K562 (cell line): ENCODE results near the gene ORC2. TPM values are rescaled to one million over a fixed set of nuclear protein-coding genes. Genes with fewer than 3 reads are reported as not detected.

Experiments used
- ATAC-seq: fragments of 200-7000 bp; cut with Tn5 transposase; 3 replicates; pipeline ENCODE4 v1.9.1; 2020; ENCODE audit warnings: moderate library complexity
- BruUV-seq: library from RNA; stranded (reverse); fragments of 400-500 nt; replicated peaks from 2 replicates; lab custom pipeline; 2021; lab: Mats Ljungman, UMichigan
- CTCF ChIA-PET: fragments of 300-600 bp; formaldehyde crosslinking; extraction: SDS; loops from one replicate; lab custom pipeline; 2021; ENCODE audit warnings: low intra/inter-chr PET ratio; lab: Yijun Ruan, JAX
- POLR2A ChIA-PET: fragments of 300-600, 350-650 bp; sonication (Branson Sonifier 250); formaldehyde crosslinking; extraction: SDS; loops from one replicate; lab custom pipeline; 2021; ENCODE audit warnings: antibody characterized with exemption, inconsistent platforms; lab: Yijun Ruan, JAX
- DNase-seq, 4 experiments: peaks; one replicate each; pipeline versions ENCODE4 v3.0.0 to v3.0.0-alpha.2; 2011 to 2018; ENCODE audit warnings: low spot score in 3 of 4, mixed read lengths in 3 of 4; ENCODE audit errors: extremely low read depth in 1 of 4
- FAIRE-seq: peaks from 2 replicates; lab custom pipeline; 2011; peaks lifted over from hg19 to GRCh38; lab: Jason Lieb, UNC
- H2AFZ ChIP-seq: 2 replicates; pipeline ENCODE4 v1.6.0; 2011; ENCODE audit warnings: low read depth, low read length, control low read depth, inconsistent platforms
- H3K27ac ChIP-seq: fragments of 200-600 bp; 3 replicates; pipeline ENCODE4 v1.8.0; 2011; ENCODE audit warnings: low read depth, mild to moderate bottlenecking, control low read depth, inconsistent platforms, low read length, moderate library complexity, mixed read lengths; ENCODE audit errors: extremely low read depth
- H3K27me3 ChIP-seq, 2 experiments: fragments of 300-600 bp in 1 of 2; 2 replicates in 1 of 2; 3 replicates in 1 of 2; pipeline versions ENCODE4 v1.6.0 to v1.8.0; 2011; ENCODE audit warnings: inconsistent platforms in 2 of 2, low read length in 2 of 2, mild to moderate bottlenecking in 1 of 2, mixed read lengths in 1 of 2, moderate library complexity in 1 of 2; ENCODE audit not compliant: control insufficient read depth in 2 of 2, insufficient read depth in 2 of 2
- H3K36me3 ChIP-seq: fragments of 300-600 bp; 3 replicates; pipeline ENCODE4 v1.8.0; 2011; ENCODE audit warnings: mild to moderate bottlenecking, low read length, inconsistent platforms; ENCODE audit not compliant: control insufficient read depth, insufficient read depth
- H3K4me1 ChIP-seq, 2 experiments: fragments of 200-600 bp in 1 of 2; replicated peaks in 1 of 2; 2 replicates in 1 of 2; 3 replicates in 1 of 2; pipeline versions ENCODE4 v1.5.1 to v1.8.0; 2011; ENCODE audit warnings: inconsistent platforms in 2 of 2, low read length in 2 of 2, mild to moderate bottlenecking in 1 of 2, mixed read lengths in 1 of 2, moderate library complexity in 1 of 2; ENCODE audit not compliant: control insufficient read depth in 2 of 2, insufficient read depth in 2 of 2
- H3K4me2 ChIP-seq: 2 replicates; pipeline ENCODE4 v1.6.1; 2011; ENCODE audit warnings: low read length, control low read depth, inconsistent platforms, mixed read lengths; ENCODE audit not compliant: insufficient read depth
- H3K4me3 ChIP-seq: fragments of 200-600 bp; sonication (generic), shearing (Covaris generic); 2 replicates; pipeline ENCODE4 v1.5.1; 2016; ENCODE audit warnings: control low read depth, inconsistent platforms
- H3K79me2 ChIP-seq: fragments of 200-600 bp; 3 replicates; pipeline ENCODE4 v1.8.0; 2011; ENCODE audit warnings: low read length, inconsistent platforms; ENCODE audit not compliant: control insufficient read depth, insufficient read depth
- H3K9ac ChIP-seq, 2 experiments: 2 replicates each; pipeline versions ENCODE4 v1.6.0 to v1.6.1; 2011; ENCODE audit warnings: low read depth in 2 of 2, low read length in 2 of 2, control low read depth in 1 of 2, inconsistent platforms in 1 of 2, mild to moderate bottlenecking in 1 of 2, mixed read lengths in 1 of 2; ENCODE audit not compliant: insufficient read depth in 1 of 2
- H3K9me1 ChIP-seq: one replicate; pipeline ENCODE4 v1.6.0; 2011; ENCODE audit warnings: inconsistent platforms, mild to moderate bottlenecking, low read length, moderate library complexity; ENCODE audit not compliant: control insufficient read depth, insufficient read depth
- H3K9me3 ChIP-seq: replicated peaks from 2 replicates; pipeline ENCODE4 v1.5.1; 2011; ENCODE audit warnings: low read depth, low read length, inconsistent platforms; ENCODE audit not compliant: control insufficient read depth, insufficient read depth
- H4K20me1 ChIP-seq: replicated peaks from 2 replicates; pipeline ENCODE4 v1.6.1; 2011; ENCODE audit warnings: low read length, inconsistent platforms, mixed read lengths; ENCODE audit not compliant: control insufficient read depth, insufficient read depth
- CHD4 ChIP-seq: fragments of 200-600 bp; sonication (generic); IDR thresholded peaks from 3 replicates; pipeline ENCODE4 v1.6.1; 2012; ENCODE audit warnings: low read depth, mild to moderate bottlenecking, mixed read lengths, low read length, inconsistent platforms; ENCODE audit not compliant: insufficient read depth, insufficient replicate concordance, poor library complexity, severe bottlenecking
- HEY1 ChIP-seq: fragments of 250-450 bp; sonication (Bioruptor Pico); IDR thresholded peaks from 2 replicates; pipeline ENCODE4 v1.5.0; 2020; ENCODE audit warnings: mild to moderate bottlenecking, moderate library complexity, borderline replicate concordance
- HNRNPLL ChIP-seq: fragments of 200-400 bp; formaldehyde crosslinking; IDR thresholded peaks from 2 replicates; pipeline ENCODE4 v1.6.1; 2017; ENCODE audit warnings: low read length, low read depth, mild to moderate bottlenecking; ENCODE audit not compliant: poor library complexity, severe bottlenecking
- KLF13 ChIP-seq: fragments of 450-650 bp; IDR thresholded peaks from 2 replicates; pipeline ENCODE4 v1.6.1; 2016; ENCODE audit warnings: missing genetic modification characterization, low read depth, mild to moderate bottlenecking, missing compliant biosample characterization, moderate library complexity, borderline replicate concordance
- POU5F1 ChIP-seq: fragments of 150-350 bp; IDR thresholded peaks from 2 replicates; pipeline ENCODE4 v1.6.1; 2014; ENCODE audit warnings: borderline replicate concordance, low read length, low read depth, mild to moderate bottlenecking; ENCODE audit not compliant: partially characterized antibody
- PRPF4 ChIP-seq: fragments of 200-400 bp; formaldehyde crosslinking; IDR thresholded peaks from one replicate; pipeline ENCODE4 v1.6.1; 2017; ENCODE audit warnings: low read length, low read depth, mild to moderate bottlenecking; ENCODE audit not compliant: insufficient read depth, poor library complexity, severe bottlenecking
- TAL1 ChIP-seq: fragments of 450-650 bp; IDR thresholded peaks from 2 replicates; pipeline ENCODE4 v1.6.1; 2016; ENCODE audit warnings: mild to moderate bottlenecking
- YBX1 ChIP-seq: fragments of 450-650 bp; IDR thresholded peaks from 2 replicates; pipeline ENCODE4 v1.7.1; 2016; ENCODE audit warnings: mild to moderate bottlenecking
- ZNF3 ChIP-seq: fragments of 250-450 bp; sonication (Bioruptor Pico); IDR thresholded peaks from 2 replicates; pipeline ENCODE4 v1.5.0; 2021; ENCODE audit warnings: mild to moderate bottlenecking, moderate library complexity
- ZNF707 ChIP-seq: fragments of 250-450 bp; sonication (Bioruptor Pico); conservative IDR thresholded peaks from 2 replicates; pipeline ENCODE4 v1.8.0; 2022; ENCODE audit warnings: inconsistent platforms, mild to moderate bottlenecking, moderate library complexity
- in situ Hi-C: fragments of 300-500 bp; cut with MboI; formaldehyde crosslinking; loops from 4 replicates; pipeline ENCODE4 v1.15.0; 2018; ENCODE audit warnings: inconsistent platforms, mixed read lengths
- intact Hi-C: fragments of 100-400 bp; cut with micrococcal nuclease; formaldehyde crosslinking; loops from 2 replicates; pipeline ENCODE4 v1.14.2; 2022
- polyA plus RNA-seq, 8 experiments: library from polyadenylated mRNA; depleted of rRNA in 4 of 8; stranded (reverse) in 5 of 8; unstranded in 3 of 8; fragments of >200 nt; fragmentation: Nextera tagmentation in 2 of 8; fragmentation: Illumina TruSeq in 1 of 8; extraction: Ambion mirVana in 2 of 8; extraction: Trizol in 1 of 8; gene quantifications; 2 replicates each; pipeline versions ENCODE4 v1.2.1 to v1.2.3, GENCODE V29; 2011 to 2014; ENCODE audit warnings: inconsistent platforms in 1 of 8, missing spikeins in 1 of 8
- total RNA-seq, 7 experiments: library from RNA; depleted of rRNA in 6 of 7; stranded (reverse); fragments of >200 nt in 6 of 7; fragmentation: Illumina TruSeq in 2 of 7; extraction: Trizol in 2 of 7; gene quantifications; 2 replicates each; pipeline versions ENCODE4 v1.2.1 to v1.2.3, GENCODE V29; 2011 to 2021; ENCODE audit warnings: low replicate concordance in 1 of 7
- TF ChIP-seq, protein P1 (sequence below): fragments of 250-450 bp; sonication (Bioruptor Pico); IDR thresholded peaks from 2 replicates; pipeline ENCODE4 v1.8.0; 2022; ENCODE audit warnings: inconsistent platforms, mild to moderate bottlenecking, moderate library complexity, borderline replicate concordance
- TF ChIP-seq, protein P2 (sequence below): sonication (generic); formaldehyde crosslinking; IDR thresholded peaks from 2 replicates; pipeline ENCODE4 v1.8.1; 2023; ENCODE audit warnings: mild to moderate bottlenecking, missing genetic modification reagents
- TF ChIP-seq, protein P3 (sequence below): fragments of 250-450 bp; sonication (Bioruptor Pico); IDR thresholded peaks from 2 replicates; pipeline ENCODE4 v1.5.1; 2021; ENCODE audit warnings: mild to moderate bottlenecking

The ORC2 gene
- total and polyA plus RNA-seq, 9 of the 15 experiments (the other 6 are each of a cell fraction or from before 2014, with no cell fraction given): 5.6 to 41.1 (median 19.0) TPM

DNA sequence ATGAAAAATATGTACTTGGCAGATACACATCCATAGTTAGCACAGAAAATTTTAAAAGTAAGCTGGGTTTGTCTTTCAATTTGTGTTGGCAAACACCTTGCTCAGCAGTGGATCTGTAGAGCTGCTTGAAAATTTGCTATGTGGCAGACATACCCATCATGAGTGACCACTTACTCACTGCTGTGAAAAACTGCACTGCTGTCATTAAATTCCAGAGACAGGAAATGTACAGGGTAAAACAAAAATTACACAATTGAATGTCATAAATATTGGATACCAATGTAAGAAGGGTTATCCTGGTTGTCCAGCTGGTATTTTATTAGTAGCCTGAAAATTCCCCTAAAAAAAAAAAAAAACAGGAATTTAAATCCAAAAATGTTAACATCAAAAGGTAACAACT is 49.8 kb downstream of the ORC2 start:
- no peaks in the 10 kb centered on the region for H3K27me3 ChIP-seq
- no peak overlapping the region for H3K4me2 ChIP-seq
- H3K9me1 ChIP-seq: no peaks in the 10 kb centered on the region
- no peak overlapping the region for H3K4me3 ChIP-seq
- H3K27ac ChIP-seq: no peak overlapping the region
- H3K9ac ChIP-seq: no peak overlapping the region
- ChIA-PET CTCF (no interaction called here), POLR2A (interaction anchor here (0.8 kb wide), 1 partner anchor 1685 kb away, joined by 4 read pairs; no protein-coding TSS in a partner anchor)
- DNase-seq (no peak), ATAC-seq (no peak), FAIRE-seq (no peak)
- intact Hi-C loops: no loop called here
- H2AFZ ChIP-seq: no peak overlapping the region
- no peaks in the 10 kb centered on the region for H3K9me3 ChIP-seq
- peaks cover 71% of the 10 kb centered on the region; the same call in 2 of the 3 replicates for H3K36me3 ChIP-seq
- no peaks in the 10 kb centered on the region for H3K79me2 ChIP-seq
- in situ Hi-C loops: loop anchor here (25.0 kb wide), 1 partner anchor 449 kb away; the partner anchor contains the start of gene FLACC1
- no peaks in the 10 kb centered on the region for H4K20me1 ChIP-seq
- BruUV-seq: no TSS peak
- no peaks in the 10 kb centered on the region for H3K4me1 ChIP-seq
- TF ChIP-seq ZNF707 (CRISPR knock-in tag) (no peak), KLF13 (tag) (no peak), ZNF3 (CRISPR knock-in tag) (no peak), YBX1 (no peak), TAL1 (no peak), CHD4 (no peak), POU5F1 (no peak), HNRNPLL (no peak), HEY1 (no peak), PRPF4 (no peak)
- TF ChIP-seq, protein P1, sequence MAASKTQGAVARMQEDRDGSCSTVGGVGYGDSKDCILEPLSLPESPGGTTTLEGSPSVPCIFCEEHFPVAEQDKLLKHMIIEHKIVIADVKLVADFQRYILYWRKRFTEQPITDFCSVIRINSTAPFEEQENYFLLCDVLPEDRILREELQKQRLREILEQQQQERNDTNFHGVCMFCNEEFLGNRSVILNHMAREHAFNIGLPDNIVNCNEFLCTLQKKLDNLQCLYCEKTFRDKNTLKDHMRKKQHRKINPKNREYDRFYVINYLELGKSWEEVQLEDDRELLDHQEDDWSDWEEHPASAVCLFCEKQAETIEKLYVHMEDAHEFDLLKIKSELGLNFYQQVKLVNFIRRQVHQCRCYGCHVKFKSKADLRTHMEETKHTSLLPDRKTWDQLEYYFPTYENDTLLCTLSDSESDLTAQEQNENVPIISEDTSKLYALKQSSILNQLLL: no peak
- TF ChIP-seq, protein P2, sequence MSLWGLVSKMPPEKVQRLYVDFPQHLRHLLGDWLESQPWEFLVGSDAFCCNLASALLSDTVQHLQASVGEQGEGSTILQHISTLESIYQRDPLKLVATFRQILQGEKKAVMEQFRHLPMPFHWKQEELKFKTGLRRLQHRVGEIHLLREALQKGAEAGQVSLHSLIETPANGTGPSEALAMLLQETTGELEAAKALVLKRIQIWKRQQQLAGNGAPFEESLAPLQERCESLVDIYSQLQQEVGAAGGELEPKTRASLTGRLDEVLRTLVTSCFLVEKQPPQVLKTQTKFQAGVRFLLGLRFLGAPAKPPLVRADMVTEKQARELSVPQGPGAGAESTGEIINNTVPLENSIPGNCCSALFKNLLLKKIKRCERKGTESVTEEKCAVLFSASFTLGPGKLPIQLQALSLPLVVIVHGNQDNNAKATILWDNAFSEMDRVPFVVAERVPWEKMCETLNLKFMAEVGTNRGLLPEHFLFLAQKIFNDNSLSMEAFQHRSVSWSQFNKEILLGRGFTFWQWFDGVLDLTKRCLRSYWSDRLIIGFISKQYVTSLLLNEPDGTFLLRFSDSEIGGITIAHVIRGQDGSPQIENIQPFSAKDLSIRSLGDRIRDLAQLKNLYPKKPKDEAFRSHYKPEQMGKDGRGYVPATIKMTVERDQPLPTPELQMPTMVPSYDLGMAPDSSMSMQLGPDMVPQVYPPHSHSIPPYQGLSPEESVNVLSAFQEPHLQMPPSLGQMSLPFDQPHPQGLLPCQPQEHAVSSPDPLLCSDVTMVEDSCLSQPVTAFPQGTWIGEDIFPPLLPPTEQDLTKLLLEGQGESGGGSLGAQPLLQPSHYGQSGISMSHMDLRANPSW: no peak
- TF ChIP-seq, protein P3, sequence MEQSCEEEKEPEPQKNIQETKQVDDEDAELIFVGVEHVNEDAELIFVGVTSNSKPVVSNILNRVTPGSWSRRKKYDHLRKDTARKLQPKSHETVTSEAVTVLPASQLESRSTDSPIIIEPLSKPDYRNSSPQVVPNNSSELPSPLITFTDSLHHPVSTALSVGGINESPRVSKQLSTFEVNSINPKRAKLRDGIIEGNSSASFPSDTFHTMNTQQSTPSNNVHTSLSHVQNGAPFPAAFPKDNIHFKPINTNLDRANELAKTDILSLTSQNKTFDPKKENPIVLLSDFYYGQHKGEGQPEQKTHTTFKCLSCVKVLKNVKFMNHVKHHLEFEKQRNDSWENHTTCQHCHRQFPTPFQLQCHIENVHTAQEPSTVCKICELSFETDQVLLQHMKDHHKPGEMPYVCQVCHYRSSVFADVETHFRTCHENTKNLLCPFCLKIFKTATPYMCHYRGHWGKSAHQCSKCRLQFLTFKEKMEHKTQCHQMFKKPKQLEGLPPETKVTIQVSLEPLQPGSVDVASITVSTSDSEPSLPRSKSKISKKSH (CRISPR knock-in tag): no peak
